Common myeloid progenitor, CD34-positive (primary cell): ENCODE results near the gene SLIRP.
A peak's percentile ranks its signal among the peaks of the same experiment; 100 is the strongest.

Experiments
- CTCF ChIA-PET: fragments of 350-600 bp; sonication (Branson Sonifier 250); formaldehyde crosslinking; loops from one replicate; lab custom pipeline; 2021; ENCODE audit warnings: antibody characterized with exemption; lab: Charles Lee
- POLR2A ChIA-PET: fragments of 350-600 bp; sonication (Branson Sonifier 250); formaldehyde crosslinking; loops from one replicate; lab custom pipeline; 2021; ENCODE audit warnings: antibody characterized with exemption; lab: Charles Lee
- DNase-seq, 3 donors: peaks; one replicate each; pipeline versions ENCODE4 v3.0.0 to v3.0.0-alpha.2; 2013
- H3K27ac ChIP-seq, 2 experiments: 1 replicate in 1 of 2; 2 replicates in 1 of 2; pipeline ENCODE4 v1.7.0; 2013; ENCODE audit warnings: inconsistent platforms in 2 of 2, low read length in 2 of 2, mild to moderate bottlenecking in 2 of 2, low read depth in 1 of 2, moderate library complexity in 1 of 2; ENCODE audit not compliant: severe bottlenecking in 2 of 2, insufficient read depth in 1 of 2, poor library complexity in 1 of 2
- H3K27me3 ChIP-seq, 5 experiments: replicated peaks in 2 of 5; 1 replicate in 3 of 5; 2 replicates in 2 of 5; pipeline versions ENCODE4 v1.6.1 to v1.7.0; 2013; ENCODE audit warnings: low read length in 4 of 5, mild to moderate bottlenecking in 2 of 5, moderate library complexity in 2 of 5, inconsistent platforms in 1 of 5; ENCODE audit not compliant: insufficient read depth in 5 of 5, control insufficient read depth in 4 of 5
- H3K36me3 ChIP-seq, 4 experiments: 1 replicate in 2 of 4; 2 replicates in 2 of 4; pipeline versions ENCODE4 v1.6.1 to v1.7.0; 2013; ENCODE audit warnings: low read length in 3 of 4, control low read depth in 1 of 4, mild to moderate bottlenecking in 1 of 4; ENCODE audit not compliant: control insufficient read depth in 4 of 4, insufficient read depth in 4 of 4
- H3K4me1 ChIP-seq, 4 experiments: 1 replicate in 3 of 4; 2 replicates in 1 of 4; pipeline versions ENCODE4 v1.6.1 to v1.7.1; 2013; ENCODE audit warnings: low read length in 3 of 4, mild to moderate bottlenecking in 3 of 4, control low read depth in 1 of 4, inconsistent platforms in 1 of 4, moderate library complexity in 1 of 4; ENCODE audit not compliant: control insufficient read depth in 4 of 4, insufficient read depth in 4 of 4; ENCODE audit errors: control extremely low read depth in 1 of 4
- H3K4me3 ChIP-seq, 7 experiments: 1 replicate in 4 of 7; 2 replicates in 3 of 7; pipeline versions ENCODE4 v1.5.1 to v1.7.0; 2013; ENCODE audit warnings: mild to moderate bottlenecking in 7 of 7, low read length in 6 of 7, moderate library complexity in 6 of 7, inconsistent platforms in 2 of 7, low read depth in 2 of 7, control low read depth in 1 of 7; ENCODE audit not compliant: insufficient read depth in 4 of 7, control insufficient read depth in 1 of 7; ENCODE audit errors: extremely low read depth in 1 of 7
- H3K9me3 ChIP-seq, 5 experiments: 1 replicate in 4 of 5; 2 replicates in 1 of 5; pipeline versions ENCODE4 v1.6.1 to v1.7.1; 2013; ENCODE audit warnings: low read length in 4 of 5, mild to moderate bottlenecking in 2 of 5, inconsistent platforms in 1 of 5, low read depth in 1 of 5, moderate library complexity in 1 of 5; ENCODE audit not compliant: control insufficient read depth in 4 of 5, insufficient read depth in 2 of 5; ENCODE audit errors: control extremely low read depth in 1 of 5
- WGBS: methylation state at CpG from one replicate; pipeline ENCODE4 v1.1.5; 2013; ENCODE audit not compliant: insufficient coverage; 5-methylcytosine and 5-hydroxymethylcytosine counted together

SLIRP gene

GRCh38 chr14:77760381-77761204 is 52.7 kb downstream of the SLIRP start, which contains the start of gene SNW1:
Gene SNW1, minus strand, starts transcription at chr14:77761156. Its CDS starts 29 bp downstream, at chr14:77761127.
- Histone ChIP-seq H3K27ac (peak within 1 kb of the TSS; percentile 98 to 99), H3K9me3 (no peaks in the 10 kb centered on the region), H3K4me1 (peaks cover 13 to 23% (median 18%) of the 10 kb centered on the region in 4 experiments), H3K4me3 (peak within 1 kb of the TSS; percentile 90 to 100 (median 99)), H3K36me3 (peaks cover 2 to 10% (median 6%) of the 10 kb centered on the region in 4 experiments), H3K27me3 (no peaks in the 10 kb centered on the region)
- WGBS = under 1% methylated on average over 46 of the region's 60 CpGs
- ChIA-PET POLR2A (interaction anchor here (2.3 kb wide), 1 partner anchor 40 kb away, joined by 10 read pairs; the partner anchor contains the start of gene ADCK1), CTCF (interaction anchor here (0.7 to 2.8 kb wide), 6 partner anchors 14 to 101 kb away, joined by 3 to 9 read pairs (median 3); partner anchors contain the start of gene ADCK1)
- peak; percentile 94 to 97 (median 97) for DNase-seq

DNA sequence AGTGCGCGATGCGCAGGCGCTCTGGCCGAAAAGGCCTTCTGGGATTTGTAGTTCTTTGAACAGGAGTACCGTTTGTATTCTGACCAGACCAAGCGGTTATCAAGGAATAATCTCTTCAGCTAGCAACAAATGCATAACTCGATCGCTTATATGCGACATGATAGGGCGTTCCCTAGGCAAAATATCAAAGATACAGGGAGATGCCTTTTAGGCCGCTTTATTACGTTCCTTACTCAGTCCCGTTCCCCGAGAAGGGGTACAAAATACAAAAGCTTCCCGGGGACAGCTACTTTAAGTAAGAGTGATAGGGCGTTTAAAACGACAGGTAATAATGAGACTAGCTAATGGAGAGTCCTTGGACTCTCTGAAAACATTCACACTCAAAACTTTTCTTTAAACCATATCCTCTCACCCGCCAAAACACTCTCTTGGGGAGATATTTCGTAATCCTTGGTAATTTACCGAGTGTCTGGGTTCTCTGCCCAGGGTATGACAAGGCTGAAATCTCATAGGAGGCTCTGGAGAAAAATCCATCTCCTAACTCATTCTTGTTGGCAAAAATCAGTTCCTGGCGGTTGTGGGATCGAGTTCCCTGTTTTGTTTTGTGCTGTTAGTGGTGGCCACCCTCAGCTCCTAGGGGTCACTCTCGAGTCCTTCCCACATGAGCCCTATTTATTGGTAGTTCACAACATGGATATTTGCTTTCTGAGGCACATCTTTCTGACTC is 53.5 kb downstream of the SLIRP start:
- Histone ChIP-seq H3K27ac (peak overlapping the region; percentile 98 to 99), H3K9me3 (no peaks in the 10 kb centered on the region), H3K4me3 (peak overlapping the region; percentile 90 to 100 (median 99)), H3K27me3 (no peaks in the 10 kb centered on the region), H3K36me3 (peaks cover under 1 to 7% (median 3%) of the 10 kb centered on the region in 4 experiments), H3K4me1 (peaks cover 13 to 23% (median 18%) of the 10 kb centered on the region in 4 experiments)
- POLR2A ChIA-PET = interaction anchor here (2.3 kb wide), 1 partner anchor 39 kb away, joined by 10 read pairs; the partner anchor contains the start of gene ADCK1
- CTCF ChIA-PET = interaction anchor here (1.0 to 2.8 kb wide), 6 partner anchors 14 to 107 kb away, joined by 3 to 9 read pairs (median 4); partner anchors contain the start of gene ADCK1
- DNase-seq = peak; percentile 34 to 58 (median 56)
- WGBS = under 1% methylated on average over 16 of the region's 24 CpGs

- 89% methylated on average over 1 of the region's 1 CpG for WGBS
- H3K9me3 ChIP-seq = no peaks in the 10 kb centered on the region
- DNase-seq = no peak
- no peak overlapping the region for H3K27ac ChIP-seq
- no peaks in the 10 kb centered on the region for H3K27me3 ChIP-seq
- H3K4me1 ChIP-seq = peaks cover 13 to 23% (median 18%) of the 10 kb centered on the region in 4 experiments
- ChIA-PET POLR2A (no interaction called here), CTCF (interaction anchor here (1.2 kb wide), 1 partner anchor 228 kb away, joined by 4 read pairs; no protein-coding TSS in a partner anchor)
- no peak overlapping the region for H3K4me3 ChIP-seq
- H3K36me3 ChIP-seq = peaks cover 0 to 4% (median under 1%) of the 10 kb centered on the region in 4 experiments
Measured at GRCh38 chr14:77763316-77763715, 55.4 kb downstream of the SLIRP start.

GRCh38 chr14:77763978-77764377 is 56.1 kb downstream of the SLIRP start:
- ChIA-PET POLR2A (no interaction called here), CTCF (interaction anchor here (1.2 kb wide), 1 partner anchor 228 kb away, joined by 4 read pairs; no protein-coding TSS in a partner anchor)
- Histone ChIP-seq H3K9me3 (no peaks in the 10 kb centered on the region), H3K27me3 (no peaks in the 10 kb centered on the region), H3K27ac (no peak overlapping the region), H3K4me1 (peaks cover 7 to 21% (median 18%) of the 10 kb centered on the region in 4 experiments), H3K4me3 (no peak overlapping the region), H3K36me3 (peaks cover 0 to 2% (median 0%) of the 10 kb centered on the region in 4 experiments)
- WGBS = 94% methylated on average over 2 of the region's 3 CpGs
- no peak for DNase-seq
